GM10266 (cell line): ENCODE measurements around the gene C6orf136.

ENCODE experiments used
- DNase-seq: peaks from one replicate; pipeline ENCODE4 v3.0.0; 2012; ENCODE audit errors: extremely low spot score
- CTCF ChIP-seq: IDR thresholded peaks from 2 replicates; pipeline ENCODE4 v1.5.1; 2012; ENCODE audit warnings: mild to moderate bottlenecking, low read depth; ENCODE audit not compliant: control insufficient read depth, insufficient read depth; ENCODE audit errors: missing control alignments

The C6orf136 gene

GRCh38 chr6:30670760-30671527 lies 24.0 kb downstream of the C6orf136 start:
- no peak for DNase-seq

GRCh38 chr6:30672445-30673253 lies 25.7 kb downstream of the C6orf136 start, which contains the start of gene DHX16:
Gene DHX16 (minus strand): TSS chr6:30673006. CDS start chr6:30672841, 165 bp downstream.
- peak; percentile 90 for TF ChIP-seq CTCF
- DNase-seq: peak; percentile 92

More at GRCh38 chr6:30670760-30671527, 24.0 kb downstream of the C6orf136 start:
- TF ChIP-seq CTCF: no peak

- TF ChIP-seq CTCF: no peak
- no peak for DNase-seq
Measured at GRCh38 chr6:30676660-30677285, 29.8 kb downstream of the C6orf136 start.

- peak; percentile 82 for DNase-seq
- peak; percentile 99 for TF ChIP-seq CTCF
Measured at GRCh38 chr6:30678964-30679726, 32.2 kb downstream of the C6orf136 start.

- no peak for TF ChIP-seq CTCF
- no peak for DNase-seq
Measured at GRCh38 chr6:30679765-30680535, 33.0 kb downstream of the C6orf136 start.

- no peak for TF ChIP-seq CTCF
- DNase-seq: peak; percentile 7
Measured at GRCh38 chr6:30681766-30682142, 34.8 kb downstream of the C6orf136 start.
